NCI-H524 treated with DMSO at 0.1 percent for 48 hours (cell line): ENCODE results near the gene SBF2.
"Not testable (repeated sequence)": the region's sequence is repeated elsewhere in the genome, so short reads cannot be mapped to it uniquely, and the experiment has no call there.

ENCODE experiments used
- DNase-seq: peaks from one replicate; lab custom pipeline; 2025; lab: John Stamatoyannopoulos, UW

Gene SBF2

GRCh38 chr11:9747229-9747628, 546.8 kb downstream of the SBF2 start:
- DNase-seq = no peak

DNA sequence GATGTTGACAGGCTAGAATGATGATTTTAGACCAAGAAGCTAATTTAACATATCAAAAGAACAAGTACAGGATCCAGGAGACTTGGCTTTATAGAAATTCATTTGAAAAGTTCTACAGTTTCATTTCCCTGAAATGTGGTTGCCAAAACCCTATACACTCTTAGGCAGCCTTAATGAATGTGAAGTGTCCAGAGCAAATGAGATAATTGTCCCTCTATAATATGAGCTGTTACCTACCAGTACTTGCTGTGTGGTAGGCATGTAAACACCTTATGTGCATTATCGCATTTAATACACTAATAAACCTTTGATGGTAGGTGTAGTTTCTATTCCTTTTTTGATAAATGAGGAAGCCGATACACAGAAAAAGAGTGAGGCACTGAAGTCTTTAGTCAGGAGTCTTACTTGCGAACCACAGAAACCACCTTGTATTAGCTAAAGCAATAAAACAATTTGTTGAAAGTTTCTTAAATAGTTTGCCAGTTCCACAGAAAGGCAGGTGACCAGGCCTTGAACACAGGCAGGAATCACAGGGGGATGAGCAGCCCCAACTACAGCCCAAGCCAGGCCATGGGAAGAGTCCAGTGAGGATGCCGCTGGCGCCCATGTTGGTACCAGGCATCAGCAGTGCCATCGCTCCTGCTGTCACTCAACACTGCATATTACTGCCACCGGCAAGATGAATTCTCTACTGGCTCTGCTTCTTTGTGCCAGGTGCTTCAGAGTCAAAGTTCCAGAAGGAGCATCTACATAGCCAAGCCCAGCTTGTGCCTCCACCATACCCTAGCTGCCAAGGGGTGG, 548.4 kb downstream of the SBF2 start:
- DNase-seq = no peak

- DNase-seq = not testable (repeated sequence)
Measured at GRCh38 chr11:9743512-9743911, 550.5 kb downstream of the SBF2 start.

- DNase-seq = no peak
Measured at GRCh38 chr11:9741260-9741659, 552.8 kb downstream of the SBF2 start.

- DNase-seq = no peak
Measured at GRCh38 chr11:9740202-9740883, 553.7 kb downstream of the SBF2 start.

GRCh38 chr11:9739123-9739900, 554.7 kb downstream of the SBF2 start:
- no peak for DNase-seq

GRCh38 chr11:9738707-9739106, 555.3 kb downstream of the SBF2 start:
- DNase-seq = no peak

- no peak for DNase-seq
Measured at GRCh38 chr11:9738116-9738515, 555.9 kb downstream of the SBF2 start.

DNA sequence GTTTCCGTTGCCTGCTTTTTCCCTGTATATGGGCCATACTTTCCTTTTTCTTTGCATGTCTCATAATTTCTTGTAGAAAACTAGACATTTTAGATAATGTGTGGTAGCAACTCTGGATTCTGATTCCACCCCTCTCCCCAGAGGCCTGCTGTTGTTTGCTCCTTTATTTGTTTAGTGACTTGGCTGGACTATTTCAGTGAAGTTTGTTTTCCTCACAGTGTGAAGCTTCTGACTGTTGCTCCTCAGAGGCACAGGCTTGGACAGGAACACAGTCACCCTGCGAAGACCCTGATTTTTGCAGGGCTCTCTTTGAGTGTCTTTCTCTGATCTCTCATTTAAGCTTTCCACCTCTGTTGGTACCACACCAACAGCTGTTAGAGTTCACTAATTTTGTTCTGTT, 557.7 kb downstream of the SBF2 start:
- no peak for DNase-seq

DNA sequence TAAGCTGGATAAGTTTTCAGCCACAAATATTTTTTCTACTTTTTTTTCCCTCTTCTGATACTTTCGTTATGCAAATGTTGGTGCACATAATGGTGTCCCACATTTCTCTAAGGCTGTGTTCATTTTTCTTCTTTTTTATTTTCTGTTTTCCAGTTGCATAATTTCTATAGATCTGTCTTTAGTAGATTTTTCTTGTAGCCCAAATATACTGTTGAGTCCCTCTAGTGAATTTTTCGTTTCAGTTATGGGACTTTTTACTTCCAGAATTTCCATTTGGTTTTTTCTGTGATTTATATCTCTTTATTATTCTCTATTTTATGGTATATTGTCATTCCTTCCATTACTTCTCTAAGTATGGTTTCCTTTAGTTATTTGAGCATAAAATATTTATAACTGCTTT, 558.1 kb downstream of the SBF2 start:
- no peak for DNase-seq

DNA sequence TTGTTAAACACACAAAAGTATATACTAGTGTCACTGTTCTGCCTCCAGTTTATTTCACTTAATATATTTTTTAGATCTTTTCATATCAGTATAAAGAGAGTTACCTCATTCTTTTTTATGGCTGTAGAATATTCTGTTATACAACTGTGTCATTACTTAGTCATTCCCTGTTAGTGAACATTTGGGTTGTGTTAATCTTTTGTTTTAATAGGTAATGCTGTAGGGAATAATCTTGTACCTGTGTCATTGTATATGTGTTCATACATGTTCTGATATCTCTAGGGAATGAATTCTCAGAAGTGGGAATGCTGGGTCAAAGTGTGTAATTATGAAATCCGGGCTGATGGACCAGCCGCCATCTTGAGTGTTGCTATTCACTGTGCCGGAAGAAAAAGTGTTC, 558.8 kb downstream of the SBF2 start:
- no peak for DNase-seq

DNA sequence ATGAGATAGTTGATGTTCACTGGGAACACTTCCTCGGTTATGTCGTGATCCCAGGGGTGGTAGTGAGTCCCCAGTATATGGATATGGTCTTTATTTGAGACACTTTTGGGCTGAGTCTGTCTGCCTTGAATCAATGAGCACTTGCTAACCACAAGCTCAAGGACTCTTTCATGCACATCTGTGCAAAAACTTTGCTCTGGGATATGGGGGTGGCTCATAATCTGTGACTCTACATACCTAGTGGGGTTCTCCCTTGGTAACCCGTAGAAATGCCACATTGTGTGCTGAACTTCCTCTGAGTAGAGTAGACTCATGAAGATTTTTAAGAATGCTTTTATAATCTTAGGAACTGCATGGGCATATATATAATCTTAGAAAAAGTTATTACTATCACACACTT, 560.8 kb downstream of the SBF2 start:
- no peak for DNase-seq

DNA sequence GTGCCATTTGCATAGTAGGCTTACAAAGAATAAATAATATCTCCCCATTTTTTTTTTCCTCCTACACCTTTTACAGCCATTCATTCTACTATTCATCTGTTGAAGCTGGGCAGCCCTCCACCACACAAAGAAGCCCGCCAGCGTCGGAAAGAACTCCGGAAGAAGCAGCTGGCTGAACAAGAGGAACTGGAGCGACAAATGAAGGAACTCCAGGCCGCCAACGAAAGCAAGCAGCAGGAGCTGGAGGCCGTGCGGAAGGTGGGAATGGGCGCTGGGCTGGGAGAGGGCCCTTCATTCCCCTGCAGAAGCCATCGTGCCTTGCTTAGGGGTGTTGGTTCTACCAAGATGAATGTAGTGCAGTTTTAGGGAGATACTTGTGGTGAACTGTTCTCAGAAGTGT, 561.6 kb downstream of the SBF2 start:
- no peak for DNase-seq

DNA sequence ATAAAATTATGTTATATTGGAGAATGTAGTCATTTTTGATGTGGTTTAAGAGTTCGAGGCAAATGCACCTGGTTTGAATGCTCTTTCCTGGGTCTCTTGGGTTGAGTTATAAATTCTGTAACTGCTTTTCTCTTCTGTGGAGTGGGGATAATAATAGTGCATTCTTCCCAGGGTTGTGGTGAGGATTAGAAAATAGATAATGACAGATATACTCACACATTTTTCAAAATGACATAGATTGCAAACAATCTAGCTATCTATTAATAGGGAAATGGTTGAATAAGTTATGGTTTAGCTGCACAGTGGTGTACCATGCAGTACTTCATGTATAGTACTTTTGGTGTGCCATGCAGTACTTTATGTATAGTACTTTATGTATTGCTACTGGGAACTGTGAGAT, 562.8 kb downstream of the SBF2 start:
- DNase-seq = no peak
